GM12878 (cell line): ENCODE data around the gene PIGZ. TPM values are rescaled to one million over a fixed set of nuclear protein-coding genes. Genes with fewer than 3 reads are reported as not detected.

Source experiments
- ATAC-seq: fragments of 200-7000 bp; cut with Tn5 transposase; 3 replicates; pipeline ENCODE4 v1.9.1; 2020; ENCODE audit warnings: mild to moderate bottlenecking, moderate library complexity
- Bru-seq: library from RNA; stranded (reverse); fragments of 400-500 nt; gene quantifications from one replicate; lab custom pipeline; 2021; lab: Mats Ljungman, UMichigan
- BruChase-seq, 2 experiments: library from RNA; stranded (reverse); fragments of 400-500 nt; gene quantifications; one replicate each; lab custom pipeline; 2021; lab: Mats Ljungman, UMichigan
- BruUV-seq: library from RNA; stranded (reverse); fragments of 400-500 nt; replicated peaks from 2 replicates; lab custom pipeline; 2021; lab: Mats Ljungman, UMichigan
- CTCF ChIA-PET: fragments of 300-600 bp; sonication (Branson Sonifier 250); formaldehyde crosslinking; extraction: SDS; loops from one replicate; lab custom pipeline; 2021; ENCODE audit warnings: inconsistent platforms; lab: Yijun Ruan, JAX
- POLR2A ChIA-PET: fragments of 350-600 bp; formaldehyde crosslinking; extraction: SDS; loops from one replicate; lab custom pipeline; 2021; ENCODE audit warnings: inconsistent platforms; lab: Charles Lee
- RAD21 ChIA-PET: fragments of 300-600 bp; sonication (Branson Sonifier 250); formaldehyde crosslinking; loops from one replicate; lab custom pipeline; 2023; ENCODE audit warnings: antibody characterized with exemption; ENCODE audit not compliant: unreplicated experiment; lab: Charles Lee
- SMC1A ChIA-PET: fragments of 300-600 bp; sonication (Branson Sonifier 250); formaldehyde crosslinking; loops from one replicate; lab custom pipeline; 2023; ENCODE audit not compliant: unreplicated experiment, uncharacterized antibody; lab: Charles Lee
- DNase-seq: peaks from one replicate; pipeline ENCODE4 v3.0.0-alpha.2; 2011; ENCODE audit warnings: low read depth, low spot score
- FAIRE-seq: peaks from 3 replicates; lab custom pipeline; 2011; peaks lifted over from hg19 to GRCh38; lab: Jason Lieb, UNC
- H2AFZ ChIP-seq: 2 replicates; pipeline ENCODE4 v1.6.0; 2011; ENCODE audit warnings: low read depth, low read length, control low read depth; ENCODE audit not compliant: control insufficient read depth
- H3K27ac ChIP-seq: 2 replicates; pipeline ENCODE4 v1.5.1; 2011; ENCODE audit warnings: control low read depth; ENCODE audit not compliant: control insufficient read depth, insufficient read depth
- H3K27me3 ChIP-seq, 2 experiments: replicated peaks in 1 of 2; 2 replicates each; pipeline versions ENCODE4 v1.6.0 to v1.6.1; 2011; ENCODE audit warnings: low read length in 1 of 2; ENCODE audit not compliant: control insufficient read depth in 2 of 2, insufficient read depth in 2 of 2
- H3K36me3 ChIP-seq, 2 experiments: 2 replicates each; pipeline ENCODE4 v1.5.1; 2011; ENCODE audit warnings: low read length in 1 of 2; ENCODE audit not compliant: control insufficient read depth in 2 of 2, insufficient read depth in 2 of 2
- H3K4me1 ChIP-seq: 2 replicates; pipeline ENCODE4 v1.6.1; 2011; ENCODE audit warnings: mild to moderate bottlenecking, low read length, moderate library complexity, mixed read lengths; ENCODE audit not compliant: control insufficient read depth, insufficient read depth
- H3K4me2 ChIP-seq: 2 replicates; pipeline ENCODE4 v1.6.0; 2011; ENCODE audit warnings: control low read depth; ENCODE audit not compliant: control insufficient read depth, insufficient read depth
- H3K4me3 ChIP-seq: fragments of 200-600 bp; sonication (generic); 2 replicates; pipeline ENCODE4 v1.5.1; 2016
- H3K79me2 ChIP-seq: 2 replicates; pipeline ENCODE4 v1.6.0; 2011; ENCODE audit warnings: low read length; ENCODE audit not compliant: control insufficient read depth, insufficient read depth
- H3K9ac ChIP-seq: 2 replicates; pipeline ENCODE4 v1.8.0; 2011; ENCODE audit warnings: low read length, control low read depth, mixed read lengths; ENCODE audit not compliant: control insufficient read depth, insufficient read depth
- H3K9me3 ChIP-seq: replicated peaks from 3 replicates; pipeline ENCODE4 v1.5.1; 2011; ENCODE audit warnings: mild to moderate bottlenecking, low read length; ENCODE audit not compliant: control insufficient read depth, insufficient read depth
- H4K20me1 ChIP-seq: 2 replicates; pipeline ENCODE4 v1.6.0; 2011; ENCODE audit not compliant: control insufficient read depth, insufficient read depth
- BHLHE40 ChIP-seq, 2 experiments: fragments of 450-650 bp in 1 of 2; IDR thresholded peaks; 2 replicates each; pipeline ENCODE4 v1.6.1; 2011 to 2017; ENCODE audit warnings: low read depth in 2 of 2, borderline replicate concordance in 1 of 2, improper control_type of control experiment in 1 of 2, low read length in 1 of 2, mild to moderate bottlenecking in 1 of 2
- DPF2 ChIP-seq: fragments of 450-650 bp; IDR thresholded peaks from 2 replicates; pipeline ENCODE4 v1.6.1; 2017; ENCODE audit warnings: mild to moderate bottlenecking
- EGR1 ChIP-seq, 2 experiments: IDR thresholded peaks; 1 replicate in 1 of 2; 2 replicates in 1 of 2; pipeline ENCODE4 v1.6.1; 2011 to 2012; ENCODE audit warnings: low read depth in 2 of 2, low read length in 2 of 2, borderline replicate concordance in 1 of 2, mild to moderate bottlenecking in 1 of 2, moderate library complexity in 1 of 2
- HCFC1 ChIP-seq: fragments of 150-350 bp; IDR thresholded peaks from 2 replicates; pipeline ENCODE4 v1.6.1; 2014; ENCODE audit warnings: low read length
- HDAC6 ChIP-seq: fragments of 200-600 bp; sonication (generic); IDR thresholded peaks from one replicate; pipeline ENCODE4 v1.8.0; 2017; ENCODE audit warnings: antibody characterized with exemption; ENCODE audit not compliant: unreplicated experiment
- LARP7 ChIP-seq: fragments of 450-650 bp; IDR thresholded peaks from 2 replicates; pipeline ENCODE4 v1.6.1; 2017; ENCODE audit warnings: mild to moderate bottlenecking
- MAX ChIP-seq: IDR thresholded peaks from 2 replicates; pipeline ENCODE4 v1.6.1; 2012; ENCODE audit warnings: low read depth, low read length, improper control_type of control experiment
- NBN ChIP-seq: fragments of 450-650 bp; IDR thresholded peaks from 2 replicates; pipeline ENCODE4 v1.6.1; 2016
- NKRF ChIP-seq: fragments of 450-650 bp; conservative IDR thresholded peaks from 2 replicates; pipeline ENCODE4 v1.6.1; 2017; ENCODE audit warnings: mild to moderate bottlenecking, moderate library complexity
- NR2C1 ChIP-seq: fragments of 450-650 bp; IDR thresholded peaks from 2 replicates; pipeline ENCODE4 v1.6.1; 2017; ENCODE audit warnings: antibody characterized with exemption, mild to moderate bottlenecking, moderate library complexity
- SMARCA5 ChIP-seq: fragments of 450-650 bp; IDR thresholded peaks from 2 replicates; pipeline ENCODE4 v1.6.1; 2017; ENCODE audit warnings: mild to moderate bottlenecking
- SPI1 ChIP-seq: IDR thresholded peaks from 2 replicates; pipeline ENCODE4 v1.6.1; 2011; ENCODE audit warnings: low read depth, mild to moderate bottlenecking, low read length, moderate library complexity, borderline replicate concordance; ENCODE audit not compliant: insufficient read depth
- SUPT20H ChIP-seq: IDR thresholded peaks from 2 replicates; pipeline ENCODE4 v1.6.1; 2011; ENCODE audit warnings: low read depth, mild to moderate bottlenecking, low read length, moderate library complexity, borderline replicate concordance; ENCODE audit not compliant: control insufficient read depth
- ZNF207 ChIP-seq: fragments of 450-650 bp; IDR thresholded peaks from 2 replicates; pipeline ENCODE4 v1.6.1; 2014; ENCODE audit warnings: antibody characterized with exemption, mild to moderate bottlenecking, borderline replicate concordance
- ZNF24 ChIP-seq: fragments of 450-650 bp; IDR thresholded peaks from 2 replicates; pipeline ENCODE4 v1.6.1; 2017; ENCODE audit warnings: antibody characterized with exemption, mild to moderate bottlenecking
- WGBS: methylation state at CpG from one replicate; pipeline ENCODE4 v1.1.6; 2016; ENCODE audit warnings: low lambda C conversion rate; ENCODE audit not compliant: insufficient replicate concordance, insufficient coverage; ENCODE audit errors: missing lambda C conversion rate; 5-methylcytosine and 5-hydroxymethylcytosine counted together
- in situ Hi-C: fragments of 300-500 bp; cut with MboI; formaldehyde crosslinking; loops from 9 replicates; pipeline ENCODE4 v1.14.3; 2018; ENCODE audit warnings: mixed read lengths
- intact Hi-C: fragments of 100-400 bp; cut with micrococcal nuclease; formaldehyde crosslinking; loops from one replicate; pipeline ENCODE4 v1.14.2; 2022; ENCODE audit not compliant: unreplicated experiment
- long read RNA-seq, 2 experiments: library from polyadenylated mRNA; unstranded; transcript quantifications; one replicate each; pipeline ENCODE4 v2.0.0, GENCODE V29; 2019 to 2020
- polyA minus RNA-seq, 3 experiments: library from RNA; depleted of rRNA, polyadenylated mRNA; stranded (reverse); fragments of >200 nt; gene quantifications; 2 replicates each; pipeline ENCODE4 v1.2.3, GENCODE V29; 2011
- polyA plus RNA-seq, 11 experiments: library from polyadenylated mRNA; depleted of rRNA in 4 of 11; unstranded in 6 of 11; stranded (reverse) in 5 of 11; fragments of >200 nt; fragmentation: Nextera tagmentation in 4 of 11; fragmentation: Illumina TruSeq in 1 of 11; extraction: Ambion mirVana in 4 of 11; extraction: Trizol in 1 of 11; gene quantifications; 1 replicate in 1 of 11; 2 replicates in 10 of 11; pipeline versions ENCODE4 v1.2.1 to v1.2.3, GENCODE V29; 2011 to 2016; ENCODE audit warnings: inconsistent platforms in 2 of 11, missing spikeins in 2 of 11, low read depth in 1 of 11
- total RNA-seq, 4 experiments: library from RNA; depleted of rRNA in 3 of 4; stranded (reverse); fragments of >200 nt in 3 of 4; fragmentation: Illumina TruSeq in 1 of 4; extraction: Trizol in 1 of 4; gene quantifications; 2 replicates each; pipeline versions ENCODE4 v1.2.1 to v1.2.3, GENCODE V29; 2013 to 2021

The PIGZ gene
- total RNA-seq (2013; cell fraction: nucleolus; rRNA removed), result 5.9 and 7.0 TPM in 2 replicates
- total RNA-seq (2014; rRNA removed) (0.54 and 0.85 TPM in 2 replicates), total RNA-seq (2014; rRNA removed; fragmentation: Illumina TruSeq; extraction: Trizol) (0.31 and 0.69 TPM in 2 replicates), total RNA-seq (2021) (0.90 and 1.2 TPM in 2 replicates), polyA plus RNA-seq (2011; rRNA removed) (0.29 and 0.42 TPM in 2 replicates), polyA plus RNA-seq (2014; fragmentation: Illumina TruSeq; extraction: Trizol) (0.44 and 0.88 TPM in 2 replicates), polyA plus RNA-seq (2014; fragmentation: Nextera tagmentation; extraction: Ambion mirVana) (under 1 TPM; 0.06 to 0.42 TPM), polyA plus RNA-seq (2014; rRNA removed) (1.1 TPM in 2 replicates), polyA plus RNA-seq (2016; fragmentation: Nextera tagmentation; extraction: Ambion mirVana) (under 1 TPM; 0.44 to 1.00 TPM), polyA minus RNA-seq (2011; rRNA and poly(A)+ RNA removed) (0.10 and 0.29 TPM in 2 replicates), Bru-seq, nascent RNA (percentile 59 among the genes with signal in this experiment), BruChase-seq, experiment 1, labeled RNA remaining after a 6-hour chase (percentile 45 among the genes with signal in this experiment), BruChase-seq, experiment 2, labeled RNA remaining after a 2-hour chase (percentile 40 among the genes with signal in this experiment)
- polyA plus RNA-seq (2011; ENCODE audit: low read depth), result 1.5 TPM
- polyA plus RNA-seq (2011; cell fraction: cytosol; rRNA removed), result 0.32 and 0.45 TPM in 2 replicates
- polyA plus RNA-seq (2011; cell fraction: nucleus; rRNA removed), result 0.69 and 1.4 TPM in 2 replicates
- polyA plus RNA-seq (2012), result 2.7 and 3.0 TPM in 2 replicates
- polyA minus RNA-seq (2011; cell fraction: cytosol; rRNA and poly(A)+ RNA removed), result 0.42 TPM in 1 of 2 replicates, not detected in the other
- 0.12 and 0.19 TPM in 2 replicates for polyA minus RNA-seq (2011; cell fraction: nucleus; rRNA and poly(A)+ RNA removed)
- long read RNA-seq, experiment 1, result 0 reads
- long read RNA-seq, experiment 2, result 0 reads

DNA sequence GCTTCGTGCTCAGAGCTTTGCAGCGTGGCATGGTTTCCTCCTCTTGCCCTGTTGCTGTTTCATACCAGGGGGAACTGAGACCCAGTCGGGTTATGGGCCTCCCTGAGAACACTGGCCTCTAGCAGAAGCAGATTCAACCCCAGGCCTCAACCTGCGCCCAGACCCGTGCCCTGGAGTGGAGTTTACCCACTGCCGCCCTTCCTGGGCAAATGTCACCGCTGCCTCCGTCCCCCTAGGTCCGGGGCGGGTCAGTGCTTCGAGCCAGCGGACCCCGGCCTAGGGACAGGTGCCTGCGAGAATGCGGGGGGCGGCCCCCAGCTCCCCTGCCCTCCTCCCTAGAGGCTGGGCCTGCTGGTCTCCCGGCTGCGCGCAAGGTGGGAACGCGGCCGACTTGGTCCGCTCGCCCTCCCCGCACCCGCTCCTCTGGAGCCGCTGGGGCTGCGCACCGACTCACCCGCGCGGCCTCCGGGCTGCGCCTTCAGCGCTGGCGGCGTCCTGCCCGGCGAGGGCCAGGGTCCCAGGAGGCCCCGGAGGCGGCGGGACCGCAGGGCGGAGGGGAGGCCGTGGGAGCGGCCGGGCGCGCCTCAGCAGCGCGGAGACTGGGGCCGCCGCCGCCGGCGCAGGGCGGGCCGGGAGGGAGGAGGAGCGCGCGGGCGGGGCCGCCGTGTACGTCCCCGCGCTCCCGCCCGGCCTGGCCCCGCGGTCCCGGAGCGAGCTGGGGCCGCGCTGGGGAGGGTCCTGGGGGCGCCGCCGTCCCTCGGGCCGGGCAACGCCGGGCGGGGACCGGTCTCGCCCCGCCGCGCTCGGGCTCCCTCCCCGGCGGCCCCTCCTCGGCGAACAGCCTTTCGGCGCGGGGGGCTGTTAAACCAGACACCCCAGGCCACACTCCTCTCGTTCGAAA is at the start of gene PIGZ:
TSS of gene PIGZ (minus strand) at position 601 of the 901 bp plus-strand sequence. CDS start 16,802 bp downstream, outside the sequence.
- intact Hi-C loops, result loop anchor here (1.0 to 2.0 kb wide), 3 partner anchors 26 to 359 kb away; partner anchors contain the start of gene NCBP2
- no peak for DNase-seq
- Histone ChIP-seq H2AFZ (peak within 1 kb of the TSS; percentile 81), H3K79me2 (no peaks in the 10 kb centered on the region), H3K9me3 (peaks cover 14% of the 10 kb centered on the region; the same call in 1 of the 3 replicates), H3K27ac (peak within 1 kb of the TSS; percentile 33; the same call in 1 of the 2 replicates), H3K4me3 (peak within 1 kb of the TSS; percentile 90), H3K9ac (peak within 1 kb of the TSS; percentile 69), H3K4me2 (peak within 1 kb of the TSS; percentile 96), H3K36me3 (no peaks in the 10 kb centered on the region), H3K27me3 (no peaks in the 10 kb centered on the region; a peak in 1 of 4 replicates), H4K20me1 (no peaks in the 10 kb centered on the region), H3K4me1 (peaks cover 3% of the 10 kb centered on the region)
- SMC1A ChIA-PET, result interaction anchor here (1.0 to 2.1 kb wide), 2 partner anchors 131 to 133 kb away, joined by 3 to 8 read pairs; no protein-coding TSS in a partner anchor
- RAD21 ChIA-PET, result interaction anchor here (1.6 to 3.9 kb wide), 2 partner anchors 26 to 132 kb away, joined by 5 to 30 read pairs; partner anchors contain the start of gene NCBP2
- TF ChIP-seq EGR1 (IDR thresholded peaks at IDR 0.05; ENCODE audit: borderline replicate concordance in 1 of 2, low read depth in 2 of 2, low read length in 2 of 2), result peak in 1 of 2 experiments; percentile 34; a peak in 1 of 3 replicates
- TF ChIP-seq SUPT20H, result no peak
- TF ChIP-seq MAX, result no peak
- peak; percentile 30; the same call in 1 of the 2 replicates for TF ChIP-seq ZNF207
- TF ChIP-seq LARP7, result peak; percentile 46
- TF ChIP-seq NR2C1, result no peak
- peak; percentile 22; the same call in 1 of the 2 replicates for TF ChIP-seq NBN
- TF ChIP-seq HDAC6, result peak; percentile 42
- peak in 1 of 2 experiments; percentile 27; a peak in 2 of 4 replicates for TF ChIP-seq BHLHE40 (IDR thresholded peaks at IDR 0.05; ENCODE audit: borderline replicate concordance in 1 of 2, low read depth in 2 of 2, low read length in 1 of 2)
- peak; percentile 32 for TF ChIP-seq NKRF
- no peak for TF ChIP-seq ZNF24
- TF ChIP-seq SMARCA5, result 0 out of 2 replicates have a peak, but pooled peaks have one; percentile 37
- 0 out of 2 replicates have a peak, but pooled peaks have one; percentile 4 for TF ChIP-seq HCFC1
- peak; percentile 7; the same call in 1 of the 2 replicates for TF ChIP-seq SPI1
- TF ChIP-seq DPF2, result peak; percentile 63; the same call in 1 of the 2 replicates
- CTCF ChIA-PET, result interaction anchor here (0.5 to 4.7 kb wide), 4 partner anchors 28 to 335 kb away, joined by 3 to 68 read pairs (median 4); partner anchors contain the start of gene MELTF
- in situ Hi-C loops, result no loop called here
- 1% methylated on average over 48 of the region's 98 CpGs for WGBS
- POLR2A ChIA-PET, result no interaction called here
- peak; percentile 80 for ATAC-seq
- no TSS peak for BruUV-seq
- no peak for FAIRE-seq
